ENCODE measurements around the gene DACH1.

Gene DACH1

GRCh38 chr13:71488201-71488600 lies 378.8 kb downstream of the DACH1 start:
- H3K4me3 ChIP-seq (ENCODE audit: low read depth, low read length): no peak overlapping the region
- TF ChIP-seq CTCF (IDR thresholded peaks at IDR 0.05; ENCODE audit: control insufficient read depth, extremely low read depth, insufficient read depth): no peak
- DNase-seq (ENCODE audit: low read depth): no peak

GRCh38 chr13:71485913-71486312 lies 381.1 kb downstream of the DACH1 start:
- DNase-seq (ENCODE audit: low read depth): no peak
- TF ChIP-seq CTCF (IDR thresholded peaks at IDR 0.05; ENCODE audit: control insufficient read depth, extremely low read depth, insufficient read depth): no peak
- H3K4me3 ChIP-seq (ENCODE audit: low read depth, low read length): no peak overlapping the region

GRCh38 chr13:71483733-71484132 lies 383.3 kb downstream of the DACH1 start:
- no peak overlapping the region for H3K4me3 ChIP-seq (ENCODE audit: low read depth, low read length)
- DNase-seq (ENCODE audit: low read depth): no peak
- no peak for TF ChIP-seq CTCF (IDR thresholded peaks at IDR 0.05; ENCODE audit: control insufficient read depth, extremely low read depth, insufficient read depth)

- no peak overlapping the region for H3K4me3 ChIP-seq (ENCODE audit: low read depth, low read length)
- no peak for DNase-seq (ENCODE audit: low read depth)
- TF ChIP-seq CTCF (IDR thresholded peaks at IDR 0.05; ENCODE audit: control insufficient read depth, extremely low read depth, insufficient read depth): no peak
Observed at GRCh38 chr13:71481501-71481900, 385.5 kb downstream of the DACH1 start.

- no peak overlapping the region for H3K4me3 ChIP-seq (ENCODE audit: low read depth, low read length)
- DNase-seq (ENCODE audit: low read depth): no peak
- TF ChIP-seq CTCF (IDR thresholded peaks at IDR 0.05; ENCODE audit: control insufficient read depth, extremely low read depth, insufficient read depth): no peak
Observed at GRCh38 chr13:71481046-71481445, 386.0 kb downstream of the DACH1 start.

GRCh38 chr13:71477735-71478134 lies 389.3 kb downstream of the DACH1 start:
- DNase-seq (ENCODE audit: low read depth): no peak
- no peak for TF ChIP-seq CTCF (IDR thresholded peaks at IDR 0.05; ENCODE audit: control insufficient read depth, extremely low read depth, insufficient read depth)
- no peak overlapping the region for H3K4me3 ChIP-seq (ENCODE audit: low read depth, low read length)

- DNase-seq (ENCODE audit: low read depth): no peak
- H3K4me3 ChIP-seq (ENCODE audit: low read depth, low read length): no peak overlapping the region
- TF ChIP-seq CTCF (IDR thresholded peaks at IDR 0.05; ENCODE audit: control insufficient read depth, extremely low read depth, insufficient read depth): no peak
Observed at GRCh38 chr13:71474936-71475335, 392.1 kb downstream of the DACH1 start.
